Measurements from ENCODE around the gene KRTAP19-1.
A peak's percentile ranks its signal among the peaks of the same experiment; 100 is the strongest.
"Not testable (repeated sequence)": the region's sequence is repeated elsewhere in the genome, so short reads cannot be mapped to it uniquely, and the experiment has no call there.

KRTAP19-1 gene

GRCh38 chr21:30480145-30480544 is at the start of gene KRTAP19-1:
TSS of gene KRTAP19-1 (minus strand) at chr21:30480367. CDS start at chr21:30480317, 50 bp downstream.
- DNase-seq, result no peak

DNA sequence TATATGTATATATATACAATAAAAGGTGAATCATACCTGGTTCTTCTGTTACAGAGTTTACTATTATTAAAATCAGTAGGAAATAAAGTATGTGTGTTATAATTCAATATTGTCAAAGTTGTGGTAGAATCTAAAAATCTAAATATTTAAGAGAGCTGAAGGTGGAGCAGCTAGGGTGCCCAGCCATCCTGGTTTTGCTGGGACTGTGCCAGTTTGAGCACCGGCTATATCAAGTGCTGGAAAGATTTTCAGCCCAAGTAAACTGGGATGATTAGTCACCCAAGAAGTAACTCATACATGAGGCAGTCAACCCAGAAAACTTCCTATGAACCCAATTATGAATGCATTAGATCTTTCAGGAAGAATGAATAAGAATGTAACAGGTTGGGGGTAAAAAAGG is 38.7 kb upstream of the KRTAP19-1 start:
- no peak for DNase-seq

GRCh38 chr21:30515681-30516080 is 35.5 kb upstream of the KRTAP19-1 start:
- no peak for DNase-seq

- not testable (repeated sequence) for DNase-seq
Measured at GRCh38 chr21:30505621-30506205, 25.5 kb upstream of the KRTAP19-1 start.

GRCh38 chr21:30502041-30502440 is 21.9 kb upstream of the KRTAP19-1 start, which contains the start of gene KRTAP19-5:
TSS of gene KRTAP19-5 (minus strand) at chr21:30502141. CDS start at chr21:30502090, 51 bp downstream.
- no peak for DNase-seq

GRCh38 chr21:30497065-30497464 is 16.9 kb upstream of the KRTAP19-1 start, which contains the start of gene KRTAP19-4:
TSS of gene KRTAP19-4 (minus strand) at chr21:30497165. CDS start at chr21:30497110, 55 bp downstream.
- no peak for DNase-seq

DNA sequence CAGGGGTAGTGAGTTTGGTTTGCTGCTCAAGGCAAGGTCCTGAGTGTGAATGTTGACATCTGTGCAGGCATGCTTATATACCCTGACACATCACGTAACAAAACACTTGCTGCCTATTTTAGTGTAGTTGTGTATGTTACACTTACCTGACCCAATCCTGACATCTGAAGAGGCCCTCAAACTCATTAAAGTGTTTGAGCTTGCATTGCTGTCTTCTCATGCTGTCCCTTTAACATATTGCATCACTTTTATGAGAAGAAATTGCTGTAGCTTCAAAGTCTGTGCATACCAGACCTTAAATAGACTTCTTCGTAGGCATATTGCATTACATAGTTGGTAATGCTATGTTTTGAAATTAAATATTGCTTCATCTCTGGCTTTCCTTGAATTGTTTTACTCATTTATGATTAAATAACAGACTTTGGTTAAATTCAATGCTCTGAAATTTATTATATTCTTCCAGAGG is 11.8 kb upstream of the KRTAP19-1 start, which contains the start of gene KRTAP19-3:
Gene KRTAP19-3 (minus strand): TSS at position 51 of the 466 bp plus-strand sequence. CDS start 56 bp downstream, outside the sequence.
- no peak for DNase-seq

DNA sequence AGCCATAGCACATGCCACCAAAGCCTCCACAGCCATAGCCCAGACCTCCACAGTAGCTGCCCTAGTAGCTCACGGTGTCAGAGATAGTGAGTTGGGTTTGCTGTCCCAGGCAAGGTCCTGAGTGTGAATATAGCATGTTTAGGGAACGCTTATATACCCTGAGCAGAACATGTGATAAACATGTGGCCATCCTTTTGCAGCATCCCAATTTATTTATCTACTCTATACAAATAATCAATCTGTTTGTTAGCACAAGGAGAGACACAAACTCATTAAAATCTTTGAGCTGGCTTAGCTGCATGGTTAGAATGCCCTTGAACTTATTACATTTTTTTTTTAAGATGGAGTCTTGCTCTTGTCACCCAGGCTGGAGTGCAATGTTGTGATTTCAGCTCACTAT is 7.2 kb upstream of the KRTAP19-1 start, which contains the start of gene KRTAP19-2:
Gene KRTAP19-2 (minus strand): TSS at position 101 of the 400 bp plus-strand sequence. CDS start 88 bp downstream, at position 13.
- DNase-seq, result no peak

DNA sequence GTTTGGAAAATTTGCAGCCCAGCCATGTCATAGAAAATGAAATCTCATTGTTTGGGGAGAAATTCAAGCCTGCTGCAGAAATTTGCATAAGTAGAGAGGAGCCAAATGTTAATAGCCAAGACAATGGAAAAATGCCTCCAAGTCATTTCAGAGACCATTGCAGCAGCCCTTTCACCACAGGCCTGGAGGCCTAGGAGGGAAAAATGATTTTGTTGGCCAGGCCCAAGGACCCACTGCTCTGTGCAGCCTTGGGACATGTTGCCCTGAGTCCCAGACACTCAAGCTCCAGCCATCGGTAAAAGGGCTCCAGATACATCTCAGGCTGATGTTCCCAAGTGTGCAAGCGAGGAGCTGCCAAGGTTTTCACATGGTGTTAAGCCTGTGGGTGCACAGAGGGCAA is 6.0 kb upstream of the KRTAP19-1 start:
- no peak for DNase-seq

DNA sequence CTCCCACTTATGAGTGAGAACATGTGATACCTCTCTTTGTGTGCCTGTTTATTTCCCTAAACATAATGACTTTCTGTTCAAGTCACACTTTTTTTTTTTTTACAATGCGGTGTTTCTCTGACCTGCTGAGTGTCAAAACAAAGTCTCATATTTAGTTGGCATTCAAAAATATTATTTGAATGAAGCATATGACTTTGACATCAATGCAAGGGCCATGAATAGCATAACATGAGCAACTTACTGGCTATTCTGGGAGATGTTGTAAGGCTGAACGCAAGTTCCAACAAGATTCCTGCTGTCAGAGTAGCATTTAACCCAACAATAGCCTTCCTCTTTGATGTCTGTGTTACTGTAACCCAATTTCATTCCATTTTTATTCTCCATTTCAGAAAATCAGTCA is 2.0 kb upstream of the KRTAP19-1 start:
- no peak for DNase-seq

DNA sequence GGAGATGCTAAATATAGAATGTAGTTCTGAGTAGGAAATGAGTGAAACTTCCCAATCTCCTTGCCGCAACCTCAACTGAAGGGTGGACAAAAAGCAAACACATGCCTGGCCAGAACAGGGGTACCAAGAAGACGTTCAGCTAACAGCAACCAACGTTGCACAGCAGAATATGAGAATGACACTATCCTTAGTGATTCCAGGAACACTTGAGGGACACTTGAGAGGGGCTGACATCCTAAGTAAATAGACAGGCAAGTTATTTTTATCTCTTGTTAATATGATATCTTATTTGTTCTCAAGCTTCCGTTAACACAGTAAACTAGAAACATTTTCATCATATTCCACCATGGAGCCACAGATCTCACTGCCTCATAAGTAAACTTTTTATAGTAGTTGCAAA is 908 bp downstream of the KRTAP19-1 start:
- no peak for DNase-seq

- no peak for DNase-seq
Measured at GRCh38 chr21:30478004-30478403, 2.2 kb downstream of the KRTAP19-1 start.

- no peak for DNase-seq
Measured at GRCh38 chr21:30468900-30469714, 11.1 kb downstream of the KRTAP19-1 start.

- peak; percentile 29 for DNase-seq
Measured at GRCh38 chr21:30463713-30464112, 16.5 kb downstream of the KRTAP19-1 start.

- DNase-seq, result no peak
Measured at GRCh38 chr21:30448514-30448913, 31.7 kb downstream of the KRTAP19-1 start.

- peak; percentile 48 for DNase-seq
Measured at GRCh38 chr21:30447056-30447455, 33.1 kb downstream of the KRTAP19-1 start.

DNA sequence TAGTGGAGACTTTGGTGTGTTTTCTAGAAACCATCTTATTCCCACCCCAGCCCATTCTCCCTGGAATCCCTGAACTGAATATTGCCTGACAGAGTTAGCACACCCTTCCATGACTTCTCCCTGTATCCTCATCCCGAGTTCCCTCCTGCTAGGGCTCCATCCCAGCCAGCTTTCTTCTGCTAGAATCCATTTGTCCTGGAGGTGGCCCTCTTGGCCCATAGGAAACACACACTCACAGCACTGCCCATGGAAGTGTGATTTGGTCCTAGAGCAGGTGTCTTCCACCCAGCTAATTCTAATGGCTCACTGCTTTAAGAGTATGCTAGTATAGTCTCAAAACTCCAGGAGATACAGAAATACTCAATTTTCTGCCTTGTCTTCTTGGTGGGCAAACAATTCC is 36.0 kb downstream of the KRTAP19-1 start:
- no peak for DNase-seq

- DNase-seq, result no peak
Measured at GRCh38 chr21:30443226-30443625, 36.9 kb downstream of the KRTAP19-1 start.

DNA sequence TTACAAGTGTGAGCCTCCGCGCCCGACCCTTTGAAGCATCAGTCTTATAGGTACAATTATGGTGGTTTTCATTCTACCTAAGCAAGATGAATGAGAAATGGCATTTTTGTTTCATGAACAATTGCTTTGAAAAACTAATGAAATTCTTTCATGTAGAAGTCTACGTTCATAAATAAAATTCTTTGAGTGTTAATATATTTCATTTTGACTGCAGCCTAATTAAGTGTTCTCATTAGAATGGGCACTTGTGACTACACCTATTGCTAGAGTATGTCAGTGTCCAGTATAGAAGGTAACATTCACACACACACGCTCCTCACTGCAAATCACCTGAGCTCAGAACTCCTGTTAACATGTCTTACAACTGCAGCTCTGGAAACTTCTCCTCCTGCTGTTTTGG is 40.2 kb downstream of the KRTAP19-1 start, which contains the start of gene KRTAP15-1:
Gene KRTAP15-1 (plus strand): TSS at position 301 of the 400 bp plus-strand sequence. CDS start 53 bp downstream, at position 354.
- no peak for DNase-seq

DNA sequence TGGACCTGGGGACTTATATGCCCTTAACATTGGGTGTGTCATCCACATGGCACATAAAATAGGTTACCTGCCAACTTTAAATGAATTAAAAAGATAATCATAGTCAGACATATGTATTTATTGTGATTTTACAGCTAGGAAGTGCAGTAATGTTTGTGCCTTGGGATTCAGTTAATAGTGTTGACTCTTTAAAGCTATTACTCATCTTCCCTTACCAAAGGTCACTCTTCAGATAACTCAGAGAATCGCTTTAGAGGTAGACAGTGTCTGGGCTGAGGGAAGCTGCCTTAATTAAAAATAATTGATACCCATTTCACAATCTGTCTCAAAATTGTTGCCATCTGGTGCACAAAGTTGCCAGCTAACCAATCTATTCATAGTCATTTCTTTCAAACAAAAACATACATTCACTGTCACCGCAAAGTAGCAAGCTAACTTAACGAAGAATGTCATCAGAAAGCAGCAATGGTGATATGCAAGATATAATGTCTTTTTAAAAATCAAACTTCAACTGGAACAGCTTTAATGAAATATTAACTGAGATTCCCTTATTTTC is 43.1 kb downstream of the KRTAP19-1 start:
- no peak for DNase-seq

GRCh38 chr21:30434033-30434631 is 46.0 kb downstream of the KRTAP19-1 start:
- peak; percentile 31 for DNase-seq

DNA sequence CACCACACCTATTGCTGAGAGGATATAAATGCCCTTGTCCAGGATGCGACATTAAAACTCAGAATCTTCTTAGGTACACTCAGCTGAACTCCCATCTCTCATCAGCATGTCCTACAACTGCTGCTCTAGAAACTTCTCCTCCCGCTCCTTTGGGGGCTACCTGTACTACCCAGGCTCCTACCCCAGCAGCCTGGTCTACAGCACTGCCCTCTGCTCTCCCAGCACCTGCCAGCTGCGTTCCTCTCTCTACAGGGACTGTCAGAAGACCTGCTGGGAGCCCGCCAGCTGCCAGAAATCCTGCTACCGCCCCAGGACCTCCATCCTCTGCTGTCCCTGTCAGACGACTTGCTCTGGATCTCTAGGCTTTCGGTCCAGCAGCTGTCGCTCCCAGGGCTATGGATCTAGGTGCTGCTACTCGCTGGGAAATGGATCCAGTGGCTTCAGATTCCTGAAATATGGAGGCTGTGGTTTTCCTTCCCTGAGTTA is 50.0 kb downstream of the KRTAP19-1 start, which contains the start of gene KRTAP13-4:
Gene KRTAP13-4 (plus strand): TSS at position 51 of the 486 bp plus-strand sequence. CDS start 56 bp downstream, at position 107.
- DNase-seq, result no peak
